PC-9 (cell line): ENCODE measurements around the gene ABCC3. TPM values are rescaled to one million over a fixed set of nuclear protein-coding genes. Genes with fewer than 3 reads are reported as not detected.

Source experiments
- BruUV-seq: library from RNA; stranded (reverse); fragments of 400-500 nt; replicated peaks from 2 replicates; lab custom pipeline; 2021; lab: Mats Ljungman, UMichigan
- CTCF ChIA-PET: fragments of 300-600 bp; sonication (Branson Sonifier 250); formaldehyde crosslinking; loops from one replicate; lab custom pipeline; 2022; ENCODE audit warnings: antibody characterized with exemption; lab: Charles Lee
- POLR2A ChIA-PET: fragments of 300-600 bp; sonication (Branson Sonifier 250); formaldehyde crosslinking; loops from one replicate; lab custom pipeline; 2022; ENCODE audit warnings: antibody characterized with exemption; ENCODE audit not compliant: unreplicated experiment; lab: Charles Lee
- DNase-seq, 2 experiments: peaks; one replicate each; pipeline versions ENCODE4 v3.0.0 to v3.0.0-alpha.2; 2015 to 2022; ENCODE audit warnings: mixed read lengths in 1 of 2
- H2AFZ ChIP-seq: fragments of 200-600 bp; sonication (generic); 2 replicates; pipeline ENCODE4 v1.8.1; 2017; ENCODE audit warnings: antibody characterized with exemption
- H3F3A ChIP-seq: fragments of 200-600 bp; sonication (generic); 2 replicates; pipeline ENCODE4 v1.8.1; 2017; ENCODE audit warnings: antibody characterized with exemption, mild to moderate bottlenecking, low read depth; ENCODE audit not compliant: insufficient read depth
- H3K27ac ChIP-seq: fragments of 200-600 bp; sonication (generic); 2 replicates; pipeline ENCODE4 v1.6.1; 2016; ENCODE audit warnings: mixed run types
- H3K27me3 ChIP-seq: fragments of 200-600 bp; sonication (generic); 2 replicates; pipeline ENCODE4 v1.6.1; 2016; ENCODE audit warnings: low read depth, mixed run types; ENCODE audit not compliant: insufficient read depth
- H3K36me3 ChIP-seq: fragments of 200-600 bp; sonication (generic); 2 replicates; pipeline ENCODE4 v1.6.1; 2016; ENCODE audit warnings: low read depth, mixed run types
- H3K4me1 ChIP-seq: fragments of 200-600 bp; sonication (generic); replicated peaks from 2 replicates; pipeline ENCODE4 v1.6.1; 2016; ENCODE audit warnings: mixed run types; ENCODE audit not compliant: insufficient read depth
- H3K4me2 ChIP-seq: fragments of 200-600 bp; sonication (generic); 2 replicates; pipeline ENCODE4 v1.6.1; 2017; ENCODE audit warnings: mixed run types
- H3K4me3 ChIP-seq: fragments of 200-600 bp; sonication (generic); 2 replicates; pipeline ENCODE4 v1.6.1; 2016; ENCODE audit warnings: mixed run types
- H3K79me2 ChIP-seq: fragments of 200-600 bp; sonication (generic); 2 replicates; pipeline ENCODE4 v1.6.1; 2017; ENCODE audit warnings: low read depth, mixed run types
- H3K9me2 ChIP-seq: fragments of 200-600 bp; sonication (generic); 2 replicates; pipeline ENCODE4 v1.8.1; 2017; ENCODE audit warnings: mild to moderate bottlenecking; ENCODE audit not compliant: insufficient read depth
- H3K9me3 ChIP-seq: fragments of 200-600 bp; sonication (generic); 2 replicates; pipeline ENCODE4 v1.8.1; 2016; ENCODE audit warnings: low read depth; ENCODE audit not compliant: insufficient read depth
- H4K20me1 ChIP-seq: fragments of 200-600 bp; sonication (generic); 2 replicates; pipeline ENCODE4 v1.8.1; 2017; ENCODE audit not compliant: insufficient read depth
- CTCF ChIP-seq: fragments of 200-600 bp; sonication (generic); conservative IDR thresholded peaks from 2 replicates; pipeline ENCODE4 v1.6.1; 2017; ENCODE audit warnings: mixed run types, antibody characterized with exemption, mild to moderate bottlenecking, moderate library complexity
- EZH2 ChIP-seq: fragments of 200-600 bp; sonication (generic); IDR thresholded peaks from 2 replicates; pipeline ENCODE4 v1.8.0; 2017; ENCODE audit warnings: antibody characterized with exemption, low read depth
- intact Hi-C: fragments of 100-400 bp; cut with micrococcal nuclease; formaldehyde crosslinking; loops from one replicate; pipeline ENCODE4 v1.10.0; 2022; ENCODE audit not compliant: unreplicated experiment
- total RNA-seq: library from RNA; stranded (reverse); gene quantifications from 2 replicates; pipeline ENCODE4 v1.2.3, GENCODE V29; 2021

The ABCC3 gene
- total RNA-seq, 1 experiment from 2014 or later, result 221 TPM

- no peaks in the 10 kb centered on the region for H3K36me3 ChIP-seq
- peaks cover 42% of the 10 kb centered on the region for H3F3A ChIP-seq
- peaks cover 19% of the 10 kb centered on the region for H3K79me2 ChIP-seq
- DNase-seq, result no peak
- H2AFZ ChIP-seq, result no peak overlapping the region
- peaks cover 21% of the 10 kb centered on the region for H3K4me1 ChIP-seq
- no peaks in the 10 kb centered on the region for H3K9me3 ChIP-seq
- TF ChIP-seq CTCF, result no peak
- no peak for TF ChIP-seq EZH2
- no peaks in the 10 kb centered on the region for H3K9me2 ChIP-seq
- ChIA-PET POLR2A (no interaction called here), CTCF (no interaction called here)
- no peak overlapping the region for H3K4me3 ChIP-seq
- no TSS peak for BruUV-seq
- H3K4me2 ChIP-seq, result no peak overlapping the region
- no peaks in the 10 kb centered on the region for H3K27me3 ChIP-seq
- H3K27ac ChIP-seq, result 0 out of 2 replicates have a peak overlapping the region, but pooled peaks have one; percentile 37
- intact Hi-C loops, result no loop called here
- H4K20me1 ChIP-seq, result peaks cover 5% of the 10 kb centered on the region
Measured at GRCh38 chr17:50715471-50715870, 80.8 kb downstream of the ABCC3 start.

- Histone ChIP-seq H3K36me3 (peaks cover 5% of the 10 kb centered on the region), H3K9me3 (no peaks in the 10 kb centered on the region), H4K20me1 (peaks cover 43% of the 10 kb centered on the region), H3K4me2 (peak within 1 kb of the TSS; percentile 100), H3F3A (peaks cover 47% of the 10 kb centered on the region), H3K27me3 (no peaks in the 10 kb centered on the region), H3K27ac (peak within 1 kb of the TSS; percentile 95), H3K4me3 (peak within 1 kb of the TSS; percentile 92), H3K4me1 (peaks cover 55% of the 10 kb centered on the region), H2AFZ (peak within 1 kb of the TSS; percentile 80), H3K79me2 (peaks cover 58% of the 10 kb centered on the region), H3K9me2 (no peaks in the 10 kb centered on the region)
- TF ChIP-seq CTCF (0 out of 2 replicates have a peak, but pooled peaks have one; percentile 13), EZH2 (no peak)
- TSS peak; percentile 99 for BruUV-seq
- POLR2A ChIA-PET, result interaction anchor here (0.6 to 0.9 kb wide), 4 partner anchors 80 to 466 kb away, joined by 3 to 5 read pairs (median 4); no protein-coding TSS in a partner anchor
- intact Hi-C loops, result loop anchor here (1.0 kb wide), 1 partner anchor 12 kb away; the partner anchor contains the start of gene ANKRD40
- CTCF ChIA-PET, result interaction anchor here (0.7 kb wide), 1 partner anchor 541 kb away, joined by 5 read pairs; no protein-coding TSS in a partner anchor
- peak; percentile 85 to 94 for DNase-seq
Measured at GRCh38 chr17:50719144-50719923, 84.7 kb downstream of the ABCC3 start, which contains the start of gene LUC7L3. Gene LUC7L3, plus strand, starts transcription at chr17:50719603. Its CDS starts 130 bp downstream, at chr17:50719733.

DNA sequence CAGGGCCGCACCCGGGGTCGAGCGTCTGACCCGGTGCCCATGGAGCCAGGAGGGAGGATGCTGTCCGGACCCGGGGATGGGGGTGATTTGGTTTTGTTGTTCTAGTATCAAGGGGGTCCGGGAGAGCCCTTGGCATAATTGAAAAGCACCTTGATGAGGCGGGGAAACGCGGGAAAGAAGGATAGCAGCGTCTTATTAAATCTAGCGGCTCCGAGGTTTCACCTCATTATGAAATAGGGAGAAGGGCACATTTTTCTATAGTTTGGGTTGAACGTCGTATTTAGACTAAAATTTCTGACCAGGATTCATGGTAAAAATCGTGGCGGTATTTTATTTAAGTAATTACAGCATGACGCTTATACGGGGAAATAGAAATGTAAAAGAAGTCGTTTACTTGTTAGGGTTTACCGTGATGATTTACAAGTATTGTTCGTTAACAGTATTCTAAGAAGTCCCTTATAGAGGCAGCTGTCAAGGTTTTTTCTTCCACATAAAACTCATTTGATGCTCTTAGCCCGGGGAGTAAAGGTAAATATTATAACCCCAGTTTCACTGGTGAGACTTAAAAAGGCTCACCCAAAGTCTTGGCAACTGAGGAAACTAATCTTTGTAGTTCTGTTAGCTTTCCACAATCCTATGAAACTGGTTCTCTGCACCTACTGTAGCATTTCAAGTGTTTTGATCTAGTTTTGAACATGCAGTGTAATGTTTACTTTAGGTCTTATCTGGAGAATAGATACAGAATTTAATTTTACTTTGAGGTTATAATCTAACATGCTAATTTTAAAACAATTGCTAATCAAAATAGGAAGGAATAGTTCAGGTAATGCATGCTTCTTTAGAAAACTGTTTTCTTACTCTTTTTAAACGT lies 85.5 kb downstream of the ABCC3 start:
- peak overlapping the region; percentile 92 for H3K4me3 ChIP-seq
- CTCF ChIA-PET, result interaction anchor here (0.7 kb wide), 1 partner anchor 542 kb away, joined by 5 read pairs; no protein-coding TSS in a partner anchor
- peak overlapping the region; percentile 80 for H2AFZ ChIP-seq
- no peaks in the 10 kb centered on the region for H3K9me2 ChIP-seq
- peaks cover 52% of the 10 kb centered on the region for H4K20me1 ChIP-seq
- intact Hi-C loops, result loop anchor here (1.0 kb wide), 1 partner anchor 13 kb away; the partner anchor contains the start of gene ANKRD40
- POLR2A ChIA-PET, result interaction anchor here (0.5 to 0.7 kb wide), 3 partner anchors 25 to 282 kb away, joined by 3 to 4 read pairs (median 4); no protein-coding TSS in a partner anchor
- H3K27me3 ChIP-seq, result no peaks in the 10 kb centered on the region
- H3K4me1 ChIP-seq, result peaks cover 55% of the 10 kb centered on the region
- no peaks in the 10 kb centered on the region for H3K9me3 ChIP-seq
- H3K36me3 ChIP-seq, result peaks cover 8% of the 10 kb centered on the region
- TF ChIP-seq CTCF (0 out of 2 replicates have a peak, but pooled peaks have one; percentile 11), EZH2 (no peak)
- peaks cover 45% of the 10 kb centered on the region for H3F3A ChIP-seq
- H3K79me2 ChIP-seq, result peaks cover 66% of the 10 kb centered on the region
- H3K4me2 ChIP-seq, result peak overlapping the region; percentile 100
- peak overlapping the region; percentile 95 for H3K27ac ChIP-seq
- TSS peak; percentile 51 for BruUV-seq
- DNase-seq, result no peak
